ENCODE measurements around the gene ZNF20. TPM values are rescaled to one million over a fixed set of nuclear protein-coding genes. Genes with fewer than 3 reads are reported as not detected.
"Not testable (repeated sequence)": the region's sequence is repeated elsewhere in the genome, so short reads cannot be mapped to it uniquely, and the experiment has no call there.

The ZNF20 gene
- polyA plus RNA-seq, 4 donors: 5.6 to 7.3 (median 7.2) TPM

DNA sequence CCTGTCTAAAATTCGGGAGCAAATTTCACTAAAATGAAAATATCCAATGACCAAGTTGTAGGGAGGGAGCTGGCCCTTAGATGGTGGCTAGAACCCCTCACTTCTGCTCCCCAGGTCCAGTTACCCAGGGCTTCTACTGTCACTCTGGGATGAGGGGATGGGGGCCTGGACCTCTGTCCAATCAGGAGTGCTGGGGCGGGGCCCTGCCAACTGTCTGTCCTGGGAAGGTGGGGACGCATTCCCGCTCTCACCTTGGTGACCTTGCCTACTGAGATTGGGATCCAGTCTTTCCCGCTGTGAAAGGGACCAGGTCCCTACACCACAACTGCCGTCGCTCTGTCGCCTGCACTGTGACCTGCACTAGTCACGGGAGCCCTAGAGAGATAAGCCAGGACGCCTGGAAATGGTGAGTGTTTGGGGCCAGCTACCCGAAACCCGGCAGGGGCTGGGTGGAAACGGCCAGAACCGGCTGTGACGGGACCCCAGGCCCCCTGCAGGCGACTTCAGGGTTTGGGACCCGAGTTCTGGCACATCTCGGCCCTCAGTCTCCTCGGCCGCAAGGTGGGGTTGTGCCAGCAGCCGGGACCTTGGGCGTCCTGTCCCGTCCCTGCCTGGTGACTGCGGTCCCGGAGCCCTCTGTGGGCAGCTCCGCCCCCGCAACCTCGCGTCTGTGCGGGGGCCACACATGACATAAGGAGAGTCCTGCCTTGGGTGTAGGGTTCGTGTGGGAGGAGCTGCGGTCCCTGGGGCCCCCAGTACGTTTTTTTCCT lies 22.8 kb downstream of the ZNF20 start:
- no peak for DNase-seq (ENCODE audit: low read depth in 4 of 4, low spot score in 3 of 4)

DNA sequence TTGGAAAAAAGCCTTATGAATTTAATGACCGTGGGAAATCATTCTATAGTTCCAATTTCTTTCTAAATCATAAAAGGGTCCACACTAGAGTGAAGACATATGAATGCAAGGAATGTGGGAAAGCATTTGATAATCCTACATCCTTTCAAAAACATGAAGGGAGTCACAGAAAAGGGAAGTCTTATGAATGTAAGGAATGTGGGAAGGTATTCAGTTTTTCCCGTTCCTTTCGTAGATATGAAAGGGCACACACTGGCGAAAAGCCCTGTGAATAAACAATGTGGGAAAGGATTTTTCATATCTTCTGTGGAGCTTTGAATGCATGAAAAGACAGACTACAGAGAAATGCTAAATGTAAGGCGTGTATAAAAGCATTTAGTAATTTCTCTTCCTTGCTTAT lies 27.0 kb downstream of the ZNF20 start:
- DNase-seq (ENCODE audit: low read depth in 4 of 4, low spot score in 3 of 4): no peak

DNA sequence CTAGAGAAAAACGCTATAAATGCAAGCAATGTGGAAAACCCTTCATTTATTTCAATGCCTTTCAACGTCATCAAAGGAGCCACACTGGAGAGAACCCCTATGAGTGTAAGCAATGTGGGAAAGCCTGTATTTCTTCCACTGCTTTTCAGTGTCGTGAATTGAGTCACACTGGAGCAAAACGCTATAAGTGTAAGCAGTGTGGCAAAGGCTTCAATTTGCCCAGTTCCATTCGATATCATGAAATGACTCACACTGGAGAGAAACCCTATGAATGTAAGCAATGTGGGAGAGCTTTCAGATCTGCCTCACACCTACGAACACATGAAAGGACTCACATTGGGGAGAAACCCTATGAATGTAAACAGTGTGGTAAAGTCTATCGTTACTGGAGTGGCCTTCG lies 27.4 kb downstream of the ZNF20 start:
- DNase-seq (ENCODE audit: low read depth in 4 of 4, low spot score in 3 of 4): no peak

DNA sequence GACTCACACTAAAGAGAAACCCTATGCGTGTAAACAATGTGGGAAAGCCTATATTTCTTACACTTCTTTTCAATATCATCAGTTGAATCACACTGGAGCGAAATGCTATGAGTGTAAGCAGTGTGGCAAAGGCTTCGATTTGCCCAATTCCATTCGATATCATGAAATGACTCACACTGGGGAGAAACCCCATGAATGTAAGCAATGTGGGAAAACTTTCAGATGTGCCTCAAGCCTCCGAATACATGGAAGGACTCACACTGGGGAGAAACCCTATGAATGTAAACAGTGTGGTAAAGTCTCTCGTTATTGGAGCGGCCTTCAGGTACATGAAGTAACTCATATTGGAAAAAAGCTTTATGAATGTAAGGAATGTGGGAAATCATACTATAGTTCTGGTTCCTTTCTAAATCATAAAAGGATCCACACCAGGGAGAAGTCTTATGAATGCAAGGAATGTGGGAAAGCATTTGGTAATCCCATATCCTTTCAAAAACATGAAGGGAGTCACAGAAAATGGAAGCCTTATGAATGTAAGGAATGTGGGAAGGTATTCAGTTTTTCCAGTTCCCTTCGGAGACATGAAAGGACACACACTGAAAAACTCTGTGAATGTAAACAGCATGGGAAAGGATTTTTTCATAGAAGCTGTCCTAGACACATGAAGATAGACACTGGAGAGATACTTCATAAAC lies 28.1 kb downstream of the ZNF20 start:
- no peak for DNase-seq (ENCODE audit: low read depth in 4 of 4, low spot score in 3 of 4)

DNA sequence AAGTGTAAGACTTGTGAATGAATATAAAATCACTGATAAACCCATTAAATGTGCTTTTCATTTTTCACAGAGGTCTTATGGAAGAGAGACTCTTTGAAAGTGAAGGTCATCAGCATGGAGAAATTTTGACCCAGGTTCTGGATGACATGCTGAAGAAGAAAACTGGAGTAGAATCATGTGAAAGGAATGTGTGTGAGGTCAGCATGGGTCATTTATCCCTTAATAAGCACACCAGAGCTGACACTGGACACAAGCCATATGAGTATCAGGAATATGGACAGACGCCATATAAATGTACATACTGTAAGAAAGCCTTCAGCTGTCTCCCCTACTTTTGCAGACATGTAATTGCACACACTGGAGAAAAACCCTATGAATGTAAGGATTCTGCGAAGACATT lies 29.0 kb downstream of the ZNF20 start:
- DNase-seq (ENCODE audit: low read depth in 4 of 4, low spot score in 3 of 4): no peak

DNA sequence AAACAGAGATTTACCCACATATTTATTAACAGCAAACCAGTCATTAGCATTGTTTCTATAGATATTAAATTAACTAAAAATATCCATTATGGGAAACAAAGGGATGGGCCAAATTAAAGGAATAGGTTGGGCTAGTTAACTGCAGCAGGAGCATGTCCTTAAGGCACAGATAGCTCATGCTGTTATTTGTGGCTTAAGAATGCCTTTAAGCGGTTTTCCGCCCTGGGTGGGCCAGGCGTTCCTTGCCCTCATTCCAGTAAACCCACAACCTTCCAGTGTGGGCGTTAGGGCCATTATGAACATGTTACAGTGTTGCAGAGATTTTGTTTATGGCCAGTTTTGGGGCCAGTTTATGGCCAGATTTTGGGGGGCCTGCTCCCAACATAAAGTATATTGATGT lies 36.2 kb downstream of the ZNF20 start:
- DNase-seq (ENCODE audit: low read depth in 4 of 4, low spot score in 3 of 4): not testable (repeated sequence)

DNA sequence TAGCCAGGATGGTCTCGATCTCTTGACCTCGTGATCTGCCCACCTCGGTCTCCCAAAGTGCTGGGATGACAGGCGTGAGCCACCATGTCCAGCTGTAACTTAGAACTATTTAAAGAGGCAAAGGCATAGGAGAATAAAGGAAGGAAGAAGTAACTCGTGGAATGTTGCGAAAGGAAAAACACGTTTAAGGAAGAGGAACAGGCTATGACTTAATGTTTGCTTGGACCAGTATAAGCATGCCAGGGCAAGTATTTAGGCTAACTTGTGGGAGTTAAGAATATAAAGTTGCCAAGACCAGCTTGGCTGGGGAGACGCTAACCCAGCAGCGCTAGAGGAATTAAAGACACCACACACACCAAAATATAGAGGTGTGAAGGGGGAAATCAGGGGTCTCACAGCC lies 42.1 kb downstream of the ZNF20 start:
- DNase-seq (ENCODE audit: low read depth in 4 of 4, low spot score in 3 of 4): no peak

DNA sequence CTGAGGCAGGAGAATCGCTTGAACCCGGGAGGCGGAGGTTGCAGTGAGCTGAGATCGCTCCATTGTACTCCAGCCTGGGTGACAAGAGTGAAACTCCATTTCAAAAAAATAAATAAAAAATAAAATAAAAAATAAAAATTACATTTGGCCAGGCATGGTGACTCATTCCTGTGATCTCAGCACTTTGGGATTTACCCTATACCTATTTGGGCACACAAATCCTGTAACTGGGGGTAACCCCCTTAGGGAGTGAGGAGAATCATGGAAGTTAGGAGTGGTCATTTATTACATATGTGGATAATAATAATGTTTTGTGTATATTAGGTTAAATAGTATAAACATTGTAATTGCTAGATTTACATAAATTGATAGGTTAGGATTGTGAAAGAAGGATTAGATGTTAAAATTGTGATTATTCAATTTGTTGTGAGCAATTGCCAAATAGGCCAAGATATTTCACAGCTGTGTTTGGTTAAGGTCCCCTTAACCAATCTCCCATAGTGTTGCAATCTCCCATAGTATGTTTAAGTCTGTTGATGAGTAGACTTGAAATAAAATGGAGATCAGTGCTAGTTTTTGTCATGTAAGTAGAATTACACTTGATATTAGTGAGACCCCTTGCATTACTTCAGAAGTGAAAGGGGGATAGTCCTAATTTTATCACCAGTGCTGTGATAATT lies 44.9 kb downstream of the ZNF20 start:
- no peak for DNase-seq (ENCODE audit: low read depth in 4 of 4, low spot score in 3 of 4)

DNA sequence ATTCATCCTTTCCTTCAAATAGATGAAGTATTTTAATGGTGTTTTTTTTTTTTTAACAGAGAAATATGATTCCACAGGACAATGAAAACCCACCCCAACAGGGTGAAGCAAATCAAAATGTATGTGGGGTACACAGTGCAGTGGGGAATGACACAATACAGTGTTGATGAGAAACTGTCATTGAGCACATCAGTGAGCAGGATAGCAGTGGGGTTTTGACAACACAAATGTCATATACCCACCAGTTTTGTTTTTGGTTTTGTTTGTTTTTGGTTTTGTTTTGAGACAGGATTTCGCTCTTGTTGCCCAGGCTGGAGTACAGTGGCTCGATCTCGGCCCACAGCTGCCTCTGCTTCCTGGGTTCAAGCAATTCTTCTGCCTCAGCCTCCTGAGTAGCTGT lies 46.4 kb downstream of the ZNF20 start:
- DNase-seq (ENCODE audit: low read depth in 4 of 4, low spot score in 3 of 4): no peak

DNA sequence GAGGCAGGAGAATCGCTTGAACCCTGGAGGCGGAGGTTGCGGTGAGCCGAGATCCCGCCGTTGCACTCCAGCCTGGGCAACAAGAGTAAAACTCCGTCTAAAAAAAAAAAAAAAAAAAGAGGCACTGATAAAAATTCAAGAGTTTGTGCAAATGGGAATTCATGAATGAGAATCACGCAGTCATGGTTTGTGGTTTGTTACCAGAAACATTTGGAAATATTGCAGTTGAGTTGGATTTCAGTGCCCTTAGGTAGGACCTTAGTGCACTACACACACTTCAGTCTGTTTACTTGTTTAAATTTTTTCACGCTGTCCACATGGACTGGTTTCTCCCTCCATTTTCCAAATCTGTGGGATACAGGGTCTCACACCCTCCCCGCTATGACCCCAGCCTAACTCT lies 47.2 kb downstream of the ZNF20 start:
- no peak for DNase-seq (ENCODE audit: low read depth in 4 of 4, low spot score in 3 of 4)

DNA sequence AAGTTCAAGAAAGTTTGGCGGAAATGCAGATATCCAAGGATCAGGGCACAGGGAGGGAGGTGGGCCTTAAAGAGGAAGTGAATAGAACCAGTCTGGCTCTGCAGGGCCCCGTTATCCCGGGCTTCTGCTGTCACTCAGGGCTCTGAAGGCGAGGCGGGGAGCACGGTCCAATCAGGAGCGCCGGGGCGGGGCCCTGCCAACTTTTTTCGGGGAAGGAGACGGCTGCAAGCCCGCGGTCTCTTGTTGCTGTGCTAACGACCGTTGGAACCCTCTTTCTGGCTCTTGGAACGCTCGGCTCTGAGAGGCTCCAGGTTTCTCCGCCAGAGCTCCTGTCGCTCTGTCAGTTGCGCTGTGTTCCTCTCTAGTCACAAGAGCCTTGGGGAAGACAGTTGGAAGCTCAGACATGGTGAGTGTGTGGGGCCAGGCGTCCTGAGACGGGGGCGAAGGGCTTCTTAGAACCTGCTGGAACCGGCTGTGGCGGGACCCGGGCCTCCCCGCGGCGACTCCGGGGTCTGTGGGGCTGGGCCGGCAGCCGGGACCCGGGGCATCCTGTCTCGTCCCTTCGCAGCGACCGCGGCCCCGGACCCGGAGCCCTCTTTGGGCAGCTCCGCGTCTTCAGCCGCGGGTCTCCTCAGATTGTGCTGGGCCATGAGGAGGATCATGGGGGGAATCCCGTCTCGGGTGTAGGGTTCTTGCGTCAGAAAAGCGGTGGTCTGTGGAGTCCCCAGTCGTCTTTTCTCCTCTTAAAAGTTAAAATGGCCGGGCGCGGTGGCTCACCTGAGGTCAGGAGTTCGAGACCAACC lies 47.9 kb downstream of the ZNF20 start:
- DNase-seq (ENCODE audit: low read depth in 4 of 4, low spot score in 3 of 4): peak; percentile 72 to 83 (median 78)

DNA sequence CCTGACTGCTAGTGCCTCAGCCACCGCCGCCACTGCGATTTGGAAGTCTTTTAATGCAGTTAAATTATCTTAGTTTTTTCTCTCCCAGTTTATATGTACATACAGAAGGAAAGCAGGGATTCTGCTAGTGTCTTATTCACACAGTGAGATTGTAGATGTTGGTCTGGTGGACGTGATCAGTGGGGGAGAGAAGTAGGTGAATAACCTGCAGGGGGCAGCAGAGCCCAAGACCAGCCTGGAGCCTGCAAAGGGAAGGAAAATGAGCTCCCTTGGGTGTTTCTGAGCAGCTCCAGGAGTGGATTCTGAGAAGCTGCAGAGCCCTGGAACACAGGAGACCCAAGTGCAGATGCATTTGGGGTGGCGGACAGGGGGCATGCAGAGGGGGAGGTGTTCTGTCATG lies 49.3 kb downstream of the ZNF20 start:
- peak; percentile 41 to 49 (median 44) for DNase-seq (ENCODE audit: low read depth in 4 of 4, low spot score in 3 of 4)

DNA sequence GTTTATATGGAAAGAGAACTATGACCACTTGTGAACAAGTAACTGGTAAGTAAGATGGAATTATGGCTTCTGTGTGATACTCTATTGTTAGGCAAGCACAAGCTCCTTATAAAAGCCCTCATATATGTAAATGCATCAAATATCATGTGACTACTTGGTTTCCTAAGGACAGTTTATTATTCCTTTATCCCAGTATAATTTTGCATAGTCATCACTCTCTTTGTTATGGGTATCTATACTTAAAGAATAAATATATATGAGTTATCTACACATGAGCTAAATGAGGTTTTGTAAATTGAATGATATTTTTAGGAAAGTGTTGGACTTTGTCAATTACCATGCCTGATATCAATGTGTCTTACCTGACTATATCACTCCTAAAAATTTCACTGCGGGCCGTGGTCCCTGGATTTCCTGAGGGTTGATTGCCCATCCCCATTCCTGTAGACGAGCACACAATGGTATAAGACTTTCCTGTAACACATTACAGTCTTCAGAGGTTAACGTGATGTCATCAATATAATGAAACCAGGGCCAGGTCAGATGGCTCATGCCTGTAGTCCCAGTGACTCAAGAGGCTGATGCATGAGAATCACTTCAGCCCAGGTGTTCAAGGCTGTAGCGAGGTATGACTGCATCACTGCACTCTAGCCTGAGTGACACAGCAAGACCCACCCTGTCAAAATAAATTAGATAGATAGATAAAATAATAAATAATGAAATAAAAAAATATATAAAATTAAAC lies 54.9 kb downstream of the ZNF20 start:
- no peak for DNase-seq (ENCODE audit: low read depth in 4 of 4, low spot score in 3 of 4)

DNA sequence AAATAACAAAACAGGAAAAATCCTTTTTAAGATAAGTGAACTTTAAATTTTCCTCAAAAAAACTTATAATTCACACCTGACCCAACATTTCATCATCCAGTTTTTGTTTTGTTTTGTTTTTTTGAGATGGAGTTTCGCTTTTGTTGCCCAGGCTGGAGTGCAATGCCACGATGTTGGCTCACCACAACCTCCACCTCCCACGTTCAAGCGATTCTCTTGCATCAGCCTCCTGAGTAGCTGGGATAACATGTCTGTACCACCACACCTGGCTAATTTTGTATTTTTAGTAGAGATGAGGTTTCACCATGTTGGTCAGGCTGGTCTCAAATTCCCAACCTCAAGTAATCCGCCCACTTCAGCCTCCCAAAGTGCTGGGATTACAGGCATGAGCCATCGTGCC lies 56.8 kb downstream of the ZNF20 start:
- DNase-seq (ENCODE audit: low read depth in 4 of 4, low spot score in 3 of 4): not testable (repeated sequence)

Other genes starting within 250 kb of the ZNF20 start
- gene ZNF700, start 215.2 kb downstream of the ZNF20 start, polyA plus RNA-seq (ENCODE audit: insufficient read length in 4 of 4): 10 to 100 TPM; 15.0 to 21.3 (median 17.4) TPM
- gene ZNF763, start 175.3 kb downstream of the ZNF20 start, polyA plus RNA-seq (ENCODE audit: insufficient read length in 4 of 4): 10 to 100 TPM in 1 of 4 donors, 1 to 10 TPM in 3; 8.0 to 10.7 (median 8.3) TPM
- gene ZNF433, start 104.7 kb downstream of the ZNF20 start, polyA plus RNA-seq (ENCODE audit: insufficient read length in 4 of 4): 10 to 100 TPM; 16.4 to 21.3 (median 17.4) TPM
- gene ZNF878, start 87.4 kb downstream of the ZNF20 start, polyA plus RNA-seq (ENCODE audit: insufficient read length in 4 of 4): 1 to 10 TPM in 3 of 4 donors, under 1 TPM in 1; 1.00 to 1.6 (median 1.3) TPM
- 10 to 100 TPM; 29.7 to 38.0 (median 32.1) TPM for gene ZNF844, start 75.6 kb downstream of the ZNF20 start, polyA plus RNA-seq (ENCODE audit: insufficient read length in 4 of 4)
- gene ZNF625, start 16.4 kb upstream of the ZNF20 start, polyA plus RNA-seq (ENCODE audit: insufficient read length in 4 of 4): 10 to 100 TPM; 13.5 to 15.9 (median 14.8) TPM
- 10 to 100 TPM; 15.3 to 22.8 (median 20.0) TPM for gene ZNF136, start 22.7 kb upstream of the ZNF20 start, polyA plus RNA-seq (ENCODE audit: insufficient read length in 4 of 4)
- gene ZNF44, start 154.5 kb upstream of the ZNF20 start, polyA plus RNA-seq (ENCODE audit: insufficient read length in 4 of 4): 10 to 100 TPM; 42.4 to 56.4 (median 52.8) TPM
- 1 to 10 TPM; 4.2 to 5.0 (median 4.9) TPM for gene ZNF563, start 193.3 kb upstream of the ZNF20 start, polyA plus RNA-seq (ENCODE audit: insufficient read length in 4 of 4)
- 1 to 10 TPM; 6.7 to 8.4 (median 7.1) TPM for gene ZNF442, start 225.3 kb upstream of the ZNF20 start, polyA plus RNA-seq (ENCODE audit: insufficient read length in 4 of 4)

Data from right renal pelvis (tissue), 4 donors.